AG09309 (cell line): ENCODE data around the gene EPHB1.

Experiments used
- DNase-seq: peaks from one replicate; pipeline ENCODE4 v3.0.0-alpha.2; 2010; ENCODE audit warnings: low read depth
- H3K4me3 ChIP-seq: 2 replicates; pipeline ENCODE4 v1.5.1; 2011; ENCODE audit warnings: mild to moderate bottlenecking, low read depth, low read length, moderate library complexity; ENCODE audit not compliant: control insufficient read depth
- TF ChIP-seq, protein P1 (sequence below): IDR thresholded peaks from 2 replicates; pipeline ENCODE4 v1.5.1; 2011; ENCODE audit warnings: mild to moderate bottlenecking, low read depth, low read length, inconsistent platforms; ENCODE audit not compliant: insufficient read depth, control insufficient read depth; ENCODE audit errors: missing control alignments

Gene EPHB1

DNA sequence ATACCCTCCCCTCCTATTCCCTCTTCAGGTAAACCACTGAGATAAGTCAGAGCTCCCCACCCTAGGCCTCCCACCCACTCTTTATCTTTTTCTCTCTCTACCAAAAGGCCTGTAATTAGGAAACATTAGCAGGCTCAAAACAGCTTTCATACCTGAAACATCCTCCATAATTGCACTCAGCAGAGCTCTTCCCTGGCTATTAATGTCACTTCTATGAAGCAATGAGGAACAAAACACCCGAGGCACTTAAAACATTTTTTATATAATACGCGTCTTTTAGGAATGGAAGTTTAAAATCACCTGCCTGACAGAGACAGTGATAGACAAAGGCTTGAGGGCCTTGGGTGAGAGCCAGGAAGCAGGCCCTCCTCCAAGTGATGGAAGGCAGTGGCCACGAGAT, 138.9 kb downstream of the EPHB1 start:
- TF ChIP-seq, protein P1, sequence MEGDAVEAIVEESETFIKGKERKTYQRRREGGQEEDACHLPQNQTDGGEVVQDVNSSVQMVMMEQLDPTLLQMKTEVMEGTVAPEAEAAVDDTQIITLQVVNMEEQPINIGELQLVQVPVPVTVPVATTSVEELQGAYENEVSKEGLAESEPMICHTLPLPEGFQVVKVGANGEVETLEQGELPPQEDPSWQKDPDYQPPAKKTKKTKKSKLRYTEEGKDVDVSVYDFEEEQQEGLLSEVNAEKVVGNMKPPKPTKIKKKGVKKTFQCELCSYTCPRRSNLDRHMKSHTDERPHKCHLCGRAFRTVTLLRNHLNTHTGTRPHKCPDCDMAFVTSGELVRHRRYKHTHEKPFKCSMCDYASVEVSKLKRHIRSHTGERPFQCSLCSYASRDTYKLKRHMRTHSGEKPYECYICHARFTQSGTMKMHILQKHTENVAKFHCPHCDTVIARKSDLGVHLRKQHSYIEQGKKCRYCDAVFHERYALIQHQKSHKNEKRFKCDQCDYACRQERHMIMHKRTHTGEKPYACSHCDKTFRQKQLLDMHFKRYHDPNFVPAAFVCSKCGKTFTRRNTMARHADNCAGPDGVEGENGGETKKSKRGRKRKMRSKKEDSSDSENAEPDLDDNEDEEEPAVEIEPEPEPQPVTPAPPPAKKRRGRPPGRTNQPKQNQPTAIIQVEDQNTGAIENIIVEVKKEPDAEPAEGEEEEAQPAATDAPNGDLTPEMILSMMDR = no peak
- no peak for DNase-seq
- no peak overlapping the region for H3K4me3 ChIP-seq

DNA sequence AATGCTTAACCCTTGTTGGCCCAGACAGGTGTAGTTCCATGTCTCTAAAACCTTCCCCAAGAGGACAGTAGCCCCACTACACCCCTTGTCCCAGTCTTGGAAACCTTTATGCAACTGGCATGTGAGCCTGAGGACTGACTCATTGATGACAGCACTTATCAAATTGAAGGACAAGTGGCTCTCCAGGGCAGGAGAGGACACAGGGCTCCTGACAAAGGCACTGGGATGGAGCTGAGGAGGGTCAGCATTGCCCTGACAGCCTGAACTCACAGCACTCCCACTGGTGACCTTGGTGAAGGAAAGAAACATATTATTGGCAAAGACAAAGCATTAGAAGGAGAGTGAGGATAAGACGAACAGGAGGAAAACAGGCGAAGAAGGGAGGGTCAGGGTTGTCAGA, 139.9 kb downstream of the EPHB1 start:
- DNase-seq = no peak

DNA sequence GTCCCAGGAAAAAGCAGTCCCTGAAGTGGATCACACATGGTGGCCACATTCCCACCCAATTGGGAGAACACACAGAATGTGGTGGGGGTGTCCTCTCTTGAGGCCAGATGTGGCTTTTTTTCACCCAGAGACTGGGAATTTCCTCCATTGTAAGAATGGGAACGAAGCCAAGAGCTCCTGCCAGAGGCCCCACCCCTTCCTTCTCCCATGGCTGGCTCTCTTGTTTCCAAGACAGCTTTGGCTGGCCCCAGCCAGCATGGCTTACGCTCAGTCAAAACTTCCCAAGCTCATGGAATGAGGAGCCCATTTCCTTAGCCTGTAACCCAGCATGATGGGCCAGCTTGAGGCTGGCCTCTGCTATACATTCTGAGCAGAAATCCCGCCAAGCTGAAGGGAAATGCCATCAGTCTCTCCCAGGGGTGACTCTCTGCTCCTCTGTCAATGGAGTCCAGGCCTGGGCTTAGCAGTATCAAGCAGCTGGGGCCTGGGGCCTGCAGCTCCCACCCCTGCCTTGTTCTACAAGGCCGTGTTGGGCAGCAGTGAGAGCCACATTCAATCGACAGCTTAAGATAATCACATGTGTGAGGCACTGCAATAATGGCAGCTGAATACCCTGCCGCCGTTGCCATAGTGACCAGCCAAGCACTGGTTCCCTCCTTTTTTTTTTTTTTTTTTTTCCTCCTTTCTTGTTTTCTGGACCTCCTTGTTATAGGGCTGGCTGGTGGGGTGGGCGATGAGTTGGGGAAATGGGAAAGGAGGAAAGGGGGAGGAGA, 142.4 kb downstream of the EPHB1 start:
- TF ChIP-seq, protein P1 = no peak
- no peak for DNase-seq

More for the DNA sequence above, 139.9 kb downstream of the EPHB1 start:
- TF ChIP-seq, protein P1 = no peak
- no peak overlapping the region for H3K4me3 ChIP-seq

DNA sequence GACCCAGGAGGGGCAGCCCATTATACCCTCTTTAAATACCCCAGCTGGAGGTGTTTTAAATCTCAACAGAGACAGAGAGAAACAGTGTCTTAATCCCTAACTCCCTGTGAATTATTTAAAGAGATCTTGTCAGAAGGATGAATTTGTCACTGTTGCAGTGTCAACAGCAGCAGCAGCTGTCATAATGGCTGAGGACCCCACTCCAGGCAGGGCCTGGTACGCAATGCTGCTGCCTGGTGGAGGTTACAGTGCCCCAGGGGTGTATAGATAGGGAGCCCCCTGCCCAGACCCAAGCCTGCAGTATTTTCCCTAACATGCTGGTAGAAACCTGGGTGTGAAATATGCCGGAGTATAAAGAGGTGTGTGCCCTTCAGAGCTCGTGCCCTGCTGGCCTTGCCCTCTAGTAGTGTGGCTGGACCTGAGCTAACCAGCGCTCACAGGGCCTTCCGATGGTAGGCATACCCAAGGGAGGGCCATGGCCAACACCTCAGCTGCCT, 143.0 kb downstream of the EPHB1 start:
- no peak for DNase-seq
- no peak overlapping the region for H3K4me3 ChIP-seq
- TF ChIP-seq, protein P1 = no peak

More for the DNA sequence above, 142.4 kb downstream of the EPHB1 start:
- no peak overlapping the region for H3K4me3 ChIP-seq

DNA sequence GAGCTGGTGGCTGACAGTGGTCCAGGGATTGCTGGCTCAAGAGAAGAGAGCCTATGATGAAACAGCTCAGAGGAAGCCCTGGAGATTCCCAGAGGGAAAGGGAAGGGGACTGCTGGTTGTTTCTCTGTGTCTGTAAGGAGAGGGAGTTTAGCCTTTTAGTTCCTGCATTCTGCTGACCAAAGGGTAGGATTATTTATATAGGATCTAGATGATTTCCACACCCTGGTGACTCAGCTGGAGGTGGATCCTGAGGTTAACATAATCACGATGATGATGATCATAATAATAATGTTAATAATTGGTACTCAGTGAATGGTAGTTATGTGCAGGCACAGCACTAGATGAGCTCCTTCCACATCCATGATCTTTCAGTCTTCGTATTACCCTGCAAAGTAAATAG, 144.9 kb downstream of the EPHB1 start:
- H3K4me3 ChIP-seq = no peak overlapping the region
- TF ChIP-seq, protein P1 = no peak
- DNase-seq = no peak

DNA sequence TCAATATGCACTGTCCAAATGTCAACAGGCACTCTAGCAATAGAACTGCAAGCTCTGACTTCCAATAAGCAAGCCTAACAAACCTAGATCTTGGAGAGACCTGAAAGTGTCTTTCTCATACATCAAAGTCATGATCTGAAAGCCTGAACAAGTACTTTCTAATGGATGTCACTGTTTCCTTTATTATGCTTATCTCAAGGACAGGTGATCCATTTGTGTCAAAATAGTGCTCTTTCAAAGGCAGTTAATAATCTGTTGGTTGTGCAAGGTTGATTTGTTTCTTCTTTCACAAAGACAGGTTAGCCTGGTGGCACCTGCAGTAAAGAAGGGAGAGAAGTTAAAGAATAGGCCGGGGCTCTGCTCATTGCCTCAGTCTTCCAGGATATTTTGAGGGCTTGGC, 146.8 kb downstream of the EPHB1 start:
- DNase-seq = no peak
- H3K4me3 ChIP-seq = no peak overlapping the region
- TF ChIP-seq, protein P1 = no peak
